Calu3 (cell line): ENCODE measurements around the gene PXDN. TPM values are rescaled to one million over a fixed set of nuclear protein-coding genes. Genes with fewer than 3 reads are reported as not detected.
"Not testable (repeated sequence)": the region's sequence is repeated elsewhere in the genome, so short reads cannot be mapped to it uniquely, and the experiment has no call there.

Experiments
- BruUV-seq: library from RNA; stranded (reverse); fragments of 400-500 nt; replicated peaks from 2 replicates; lab custom pipeline; 2021; lab: Mats Ljungman, UMichigan
- CTCF ChIA-PET: fragments of 300-600 bp; sonication (Branson Sonifier 250); formaldehyde crosslinking; loops from one replicate; lab custom pipeline; 2022; ENCODE audit warnings: antibody characterized with exemption; lab: Charles Lee
- DNase-seq: peaks from one replicate; pipeline ENCODE4 v3.0.0; 2022
- H3K27ac Mint-ChIP-seq: one replicate; pipeline ENCODE4 v1.8.0; 2022; ENCODE audit warnings: mixed read lengths; ENCODE audit not compliant: unreplicated experiment
- H3K27me3 Mint-ChIP-seq: one replicate; pipeline ENCODE4 v1.8.0; 2022; ENCODE audit warnings: mixed read lengths; ENCODE audit not compliant: unreplicated experiment
- H3K36me3 Mint-ChIP-seq: one replicate; pipeline ENCODE4 v1.8.0; 2022; ENCODE audit warnings: mild to moderate bottlenecking, moderate library complexity, mixed read lengths; ENCODE audit not compliant: insufficient read depth, unreplicated experiment
- H3K4me1 Mint-ChIP-seq: one replicate; pipeline ENCODE4 v1.8.0; 2022; ENCODE audit warnings: mild to moderate bottlenecking, low read depth, mixed read lengths; ENCODE audit not compliant: unreplicated experiment
- H3K4me3 Mint-ChIP-seq: one replicate; pipeline ENCODE4 v1.8.0; 2022; ENCODE audit warnings: mild to moderate bottlenecking, low read depth, moderate library complexity, mixed read lengths; ENCODE audit not compliant: unreplicated experiment
- H3K9me3 Mint-ChIP-seq: one replicate; pipeline ENCODE4 v1.8.0; 2022; ENCODE audit warnings: low read depth, mixed read lengths; ENCODE audit not compliant: unreplicated experiment
- intact Hi-C: fragments of 100-400 bp; cut with micrococcal nuclease; formaldehyde crosslinking; loops from one replicate; pipeline ENCODE4 v1.10.0; 2022; ENCODE audit not compliant: unreplicated experiment
- total RNA-seq: library from RNA; stranded (reverse); gene quantifications from 2 replicates; pipeline ENCODE4 v1.2.3, GENCODE V29; 2022
- TF ChIP-seq, protein P1 (sequence below): fragments of 200-600 bp; IDR thresholded peaks from one replicate; pipeline ENCODE4 v1.8.0; 2022; ENCODE audit warnings: antibody characterized with exemption; ENCODE audit not compliant: unreplicated experiment

PXDN gene
- total RNA-seq, 1 experiment from 2014 or later = not detected

GRCh38 chr2:1721706-1722646 is 22.3 kb downstream of the PXDN start:
- intact Hi-C loops = no loop called here
- TF ChIP-seq, protein P1, sequence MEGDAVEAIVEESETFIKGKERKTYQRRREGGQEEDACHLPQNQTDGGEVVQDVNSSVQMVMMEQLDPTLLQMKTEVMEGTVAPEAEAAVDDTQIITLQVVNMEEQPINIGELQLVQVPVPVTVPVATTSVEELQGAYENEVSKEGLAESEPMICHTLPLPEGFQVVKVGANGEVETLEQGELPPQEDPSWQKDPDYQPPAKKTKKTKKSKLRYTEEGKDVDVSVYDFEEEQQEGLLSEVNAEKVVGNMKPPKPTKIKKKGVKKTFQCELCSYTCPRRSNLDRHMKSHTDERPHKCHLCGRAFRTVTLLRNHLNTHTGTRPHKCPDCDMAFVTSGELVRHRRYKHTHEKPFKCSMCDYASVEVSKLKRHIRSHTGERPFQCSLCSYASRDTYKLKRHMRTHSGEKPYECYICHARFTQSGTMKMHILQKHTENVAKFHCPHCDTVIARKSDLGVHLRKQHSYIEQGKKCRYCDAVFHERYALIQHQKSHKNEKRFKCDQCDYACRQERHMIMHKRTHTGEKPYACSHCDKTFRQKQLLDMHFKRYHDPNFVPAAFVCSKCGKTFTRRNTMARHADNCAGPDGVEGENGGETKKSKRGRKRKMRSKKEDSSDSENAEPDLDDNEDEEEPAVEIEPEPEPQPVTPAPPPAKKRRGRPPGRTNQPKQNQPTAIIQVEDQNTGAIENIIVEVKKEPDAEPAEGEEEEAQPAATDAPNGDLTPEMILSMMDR = no peak
- Mint-ChIP-seq H3K4me1 (no peaks in the 10 kb centered on the region), H3K4me3 (no peak overlapping the region), H3K36me3 (no peaks in the 10 kb centered on the region), H3K9me3 (peaks cover 10% of the 10 kb centered on the region), H3K27me3 (no peaks in the 10 kb centered on the region), H3K27ac (no peak overlapping the region)
- DNase-seq = no peak
- BruUV-seq = no TSS peak
- CTCF ChIA-PET = no interaction called here

GRCh38 chr2:1718339-1719220 is 25.7 kb downstream of the PXDN start:
- CTCF ChIA-PET = no interaction called here
- H3K27me3 Mint-ChIP-seq = no peaks in the 10 kb centered on the region
- no peak overlapping the region for H3K27ac Mint-ChIP-seq
- intact Hi-C loops = no loop called here
- no peaks in the 10 kb centered on the region for H3K4me1 Mint-ChIP-seq
- H3K4me3 Mint-ChIP-seq = no peak overlapping the region
- DNase-seq = no peak
- TF ChIP-seq, protein P1 = no peak
- peaks cover 10% of the 10 kb centered on the region for H3K9me3 Mint-ChIP-seq
- no peaks in the 10 kb centered on the region for H3K36me3 Mint-ChIP-seq
- BruUV-seq = no TSS peak

DNA sequence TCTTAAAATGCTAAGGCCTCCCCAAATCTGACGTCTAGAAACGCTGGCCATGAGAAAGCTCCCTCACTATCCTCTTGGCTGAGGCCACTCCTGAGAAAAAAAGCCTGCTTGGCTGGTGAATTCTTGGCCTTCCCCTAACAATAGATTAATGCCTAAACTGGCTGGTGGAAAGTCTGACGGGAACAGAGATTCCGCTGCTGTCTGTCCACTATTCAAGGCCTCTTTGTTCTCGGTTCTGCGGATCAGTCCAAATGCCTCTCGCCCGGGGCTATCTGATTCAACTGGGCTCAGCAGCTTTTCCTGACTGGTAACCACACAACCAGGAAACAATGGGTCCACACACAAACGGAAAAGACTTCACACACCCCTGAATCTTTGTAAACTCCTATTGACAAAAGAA is 27.2 kb downstream of the PXDN start:
- no peak overlapping the region for H3K27ac Mint-ChIP-seq

DNA sequence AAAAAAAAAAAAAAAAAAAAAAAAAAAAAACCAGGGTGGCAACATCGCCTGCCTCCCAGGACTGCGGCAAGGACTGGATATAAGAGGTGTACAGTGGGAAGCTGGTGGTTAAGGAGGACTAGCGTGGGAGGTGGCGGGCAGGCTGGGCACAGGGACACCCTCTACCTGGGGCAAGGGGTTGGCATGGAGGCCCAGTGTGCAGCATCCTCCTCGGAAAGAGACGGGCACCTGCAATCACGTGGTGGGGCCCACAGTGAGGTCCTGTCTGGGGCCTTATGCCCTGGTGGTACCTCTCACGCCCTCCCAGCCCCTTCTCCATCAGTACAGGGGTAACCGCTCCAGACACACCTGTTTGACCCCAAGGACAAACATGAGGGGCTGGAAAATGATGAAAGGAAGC is 27.9 kb downstream of the PXDN start:
- no peak for DNase-seq
- CTCF ChIA-PET = no interaction called here
- H3K36me3 Mint-ChIP-seq = no peaks in the 10 kb centered on the region
- TF ChIP-seq, protein P1 = no peak
- no peak overlapping the region for H3K4me3 Mint-ChIP-seq
- BruUV-seq = no TSS peak
- intact Hi-C loops = no loop called here
- peaks cover 10% of the 10 kb centered on the region for H3K9me3 Mint-ChIP-seq
- H3K4me1 Mint-ChIP-seq = no peaks in the 10 kb centered on the region
- no peaks in the 10 kb centered on the region for H3K27me3 Mint-ChIP-seq
- no peak overlapping the region for H3K27ac Mint-ChIP-seq

More for the DNA sequence above, 27.2 kb downstream of the PXDN start:
- intact Hi-C loops = no loop called here
- H3K36me3 Mint-ChIP-seq = no peaks in the 10 kb centered on the region
- DNase-seq = peak; percentile 10
- H3K4me1 Mint-ChIP-seq = no peaks in the 10 kb centered on the region
- peaks cover 10% of the 10 kb centered on the region for H3K9me3 Mint-ChIP-seq
- CTCF ChIA-PET = no interaction called here
- TF ChIP-seq, protein P1 = no peak
- BruUV-seq = no TSS peak
- H3K4me3 Mint-ChIP-seq = no peak overlapping the region
- H3K27me3 Mint-ChIP-seq = no peaks in the 10 kb centered on the region

- H3K4me1 Mint-ChIP-seq, CTCF ChIA-PET, H3K27ac Mint-ChIP-seq, H3K27me3 Mint-ChIP-seq, DNase-seq, H3K36me3 Mint-ChIP-seq, BruUV-seq, H3K4me3 Mint-ChIP-seq, intact Hi-C loops: not testable (repeated sequence)
- H3K9me3 Mint-ChIP-seq = peaks cover 10% of the 10 kb centered on the region
Measured at GRCh38 chr2:1716014-1716305, 28.4 kb downstream of the PXDN start.
